SJCRH30 (cell line): Measurements from ENCODE around the gene PPDPF. TPM values are rescaled to one million over a fixed set of nuclear protein-coding genes. Genes with fewer than 3 reads are reported as not detected.

Source experiments
- DNase-seq, 2 experiments: peaks; one replicate each; pipeline ENCODE4 v3.0.0-alpha.2; 2015 to 2020
- H3K27ac ChIP-seq: fragments of 250-450 bp; sonication (Bioruptor Pico); 2 replicates; pipeline ENCODE4 v1.5.1; 2020; ENCODE audit warnings: mild to moderate bottlenecking, moderate library complexity
- H3K27me3 ChIP-seq: fragments of 250-450 bp; sonication (Bioruptor Pico); 2 replicates; pipeline ENCODE4 v1.5.1; 2020; ENCODE audit warnings: mild to moderate bottlenecking, moderate library complexity
- H3K36me3 ChIP-seq: fragments of 250-450 bp; sonication (Bioruptor Pico); 2 replicates; pipeline ENCODE4 v1.5.1; 2020; ENCODE audit warnings: mild to moderate bottlenecking, moderate library complexity
- H3K4me1 ChIP-seq: fragments of 250-450 bp; sonication (Bioruptor Pico); 2 replicates; pipeline ENCODE4 v1.5.1; 2020; ENCODE audit warnings: mild to moderate bottlenecking, moderate library complexity
- H3K4me3 ChIP-seq: fragments of 250-450 bp; sonication (Bioruptor Pico); 2 replicates; pipeline ENCODE4 v1.5.1; 2020; ENCODE audit warnings: mild to moderate bottlenecking, moderate library complexity
- H3K9me3 ChIP-seq: fragments of 250-450 bp; sonication (Bioruptor Pico); replicated peaks from 2 replicates; pipeline ENCODE4 v1.5.1; 2020; ENCODE audit warnings: mild to moderate bottlenecking, moderate library complexity
- total RNA-seq: library from RNA; depleted of rRNA; stranded (reverse); fragments of >200 nt; shearing (Covaris generic); gene quantifications from 2 replicates; pipeline ENCODE4 v1.2.3, GENCODE V29; 2014

Gene PPDPF
- total RNA-seq, 1 experiment from 2014 or later: 171 TPM

DNA sequence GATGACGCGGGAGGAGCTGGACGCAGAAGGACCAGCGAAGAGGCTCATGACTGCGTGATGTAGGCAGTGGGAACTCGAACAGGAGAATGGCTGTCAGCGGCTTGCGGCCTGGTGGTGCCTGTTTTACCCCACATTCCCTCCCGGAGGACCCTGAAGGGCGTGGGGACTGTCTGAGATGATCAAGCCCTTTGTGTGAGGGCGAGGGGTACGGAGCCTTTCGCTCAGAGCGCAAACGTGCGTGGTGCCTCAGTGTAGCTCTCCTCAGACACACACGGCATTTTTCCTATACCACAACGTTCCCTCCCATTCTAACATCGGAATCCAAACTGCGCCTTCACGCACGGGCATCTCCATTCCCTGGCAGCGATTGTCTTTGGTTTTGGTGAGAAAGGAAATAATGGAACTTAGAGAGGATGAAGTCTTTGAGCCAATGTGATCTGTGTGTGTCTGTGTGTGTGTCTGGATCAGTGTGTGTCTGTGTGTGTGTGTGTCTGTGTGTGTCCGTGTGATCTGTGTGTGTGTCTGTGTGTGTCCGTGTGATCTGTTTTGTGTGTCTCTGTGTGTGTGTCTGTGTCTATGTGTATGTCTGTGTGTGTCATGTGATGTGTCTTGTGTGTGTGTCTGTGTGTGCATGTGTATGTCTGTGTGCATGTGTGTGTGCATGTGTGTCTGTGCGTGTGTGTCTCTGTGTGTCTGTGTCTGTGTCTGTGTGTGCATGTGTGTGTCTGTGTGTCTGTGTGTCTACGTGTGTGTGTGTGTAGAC lies 11.3 kb downstream of the PPDPF start:
- Histone ChIP-seq H3K4me3 (no peak overlapping the region), H3K4me1 (peaks cover 16% of the 10 kb centered on the region), H3K27me3 (no peaks in the 10 kb centered on the region; the same call in 1 of the 2 replicates), H3K27ac (no peak overlapping the region), H3K36me3 (no peaks in the 10 kb centered on the region), H3K9me3 (no peaks in the 10 kb centered on the region)
- DNase-seq: peak in 1 of 2 experiments; percentile 13

DNA sequence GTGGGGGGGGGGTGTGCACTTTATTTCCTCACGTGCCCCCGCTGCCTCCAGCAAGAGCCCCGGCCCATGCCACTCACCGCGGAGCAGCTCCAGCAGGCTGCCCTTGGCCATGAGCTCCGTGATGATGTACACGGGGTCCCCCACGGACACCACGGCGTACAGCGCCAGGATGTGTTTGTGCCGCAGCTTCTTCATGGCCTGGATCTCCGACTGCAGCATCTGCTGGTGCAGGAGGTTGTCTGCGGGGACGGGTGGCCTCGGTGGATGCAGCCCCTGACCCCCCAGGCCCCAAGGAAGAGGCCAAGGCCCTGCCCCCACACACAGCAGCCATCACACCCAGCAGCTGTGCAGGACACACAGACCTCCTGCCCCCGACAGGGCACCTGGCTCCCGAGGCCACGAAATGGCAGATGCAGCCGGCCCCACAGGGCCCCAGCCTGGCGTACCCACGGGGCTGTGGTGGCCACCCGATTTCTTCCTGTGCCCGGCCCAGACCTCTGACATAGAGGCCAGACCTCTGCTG lies 11.9 kb downstream of the PPDPF start:
- no peaks in the 10 kb centered on the region for H3K9me3 ChIP-seq
- no peak for DNase-seq
- no peaks in the 10 kb centered on the region; the same call in 1 of the 2 replicates for H3K27me3 ChIP-seq
- no peaks in the 10 kb centered on the region for H3K36me3 ChIP-seq
- no peak overlapping the region for H3K27ac ChIP-seq
- peaks cover 22% of the 10 kb centered on the region for H3K4me1 ChIP-seq
- no peak overlapping the region for H3K4me3 ChIP-seq

DNA sequence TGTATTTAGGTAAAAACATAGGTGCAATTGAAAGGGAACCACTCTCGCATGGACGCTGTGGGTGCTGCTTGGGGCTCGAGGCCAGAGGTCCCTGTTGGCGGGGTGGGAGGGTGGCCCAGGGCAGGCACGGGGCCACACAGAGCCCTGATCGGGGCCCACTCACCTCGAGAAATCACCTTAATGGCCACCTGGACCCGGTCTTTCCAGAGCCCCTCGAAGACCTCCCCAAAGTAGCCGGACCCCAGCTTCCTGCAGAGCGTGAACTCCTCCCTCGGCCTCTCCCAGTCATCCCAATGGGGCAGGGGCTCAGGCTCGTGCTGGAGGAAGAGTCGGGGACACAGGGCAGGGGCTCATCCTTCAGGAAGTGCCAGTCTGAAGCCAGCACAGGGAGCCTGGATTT lies 12.8 kb downstream of the PPDPF start:
- Histone ChIP-seq H3K9me3 (no peaks in the 10 kb centered on the region), H3K27me3 (no peaks in the 10 kb centered on the region; the same call in 1 of the 2 replicates), H3K27ac (no peak overlapping the region), H3K4me3 (no peak overlapping the region), H3K4me1 (peaks cover 23% of the 10 kb centered on the region), H3K36me3 (no peaks in the 10 kb centered on the region)
- no peak for DNase-seq

GRCh38 chr20:63533871-63534393 lies 13.4 kb downstream of the PPDPF start:
- H3K27ac ChIP-seq: no peak overlapping the region
- no peaks in the 10 kb centered on the region for H3K9me3 ChIP-seq
- H3K4me1 ChIP-seq: peaks cover 23% of the 10 kb centered on the region
- H3K4me3 ChIP-seq: no peak overlapping the region
- H3K36me3 ChIP-seq: no peaks in the 10 kb centered on the region
- no peaks in the 10 kb centered on the region; the same call in 1 of the 2 replicates for H3K27me3 ChIP-seq
- no peak for DNase-seq

DNA sequence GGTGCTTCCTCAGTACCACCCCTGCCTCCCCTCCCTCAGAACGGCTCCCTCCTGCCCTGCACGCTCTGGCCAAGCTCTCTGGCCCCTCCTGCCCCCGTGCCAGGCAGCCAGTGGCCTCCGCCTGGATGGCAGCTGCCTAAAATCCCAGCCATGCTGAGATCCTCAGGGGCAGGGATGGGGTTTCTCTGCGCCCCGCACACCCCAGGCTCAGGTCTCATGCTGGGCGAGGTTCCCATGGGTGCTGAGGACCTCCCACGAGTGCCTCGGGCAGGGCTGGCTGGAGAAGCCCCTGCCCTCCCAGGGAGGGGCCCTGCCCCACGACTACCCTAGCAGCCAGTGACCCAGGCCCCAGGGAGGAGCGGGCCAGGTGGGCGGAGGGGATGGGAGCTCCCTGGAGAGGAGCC lies 13.9 kb downstream of the PPDPF start:
- Histone ChIP-seq H3K9me3 (no peaks in the 10 kb centered on the region), H3K27me3 (no peaks in the 10 kb centered on the region; the same call in 1 of the 2 replicates), H3K4me1 (peaks cover 23% of the 10 kb centered on the region), H3K4me3 (no peak overlapping the region), H3K36me3 (no peaks in the 10 kb centered on the region), H3K27ac (no peak overlapping the region)
- DNase-seq: no peak

- Histone ChIP-seq H3K4me3 (no peak overlapping the region), H3K27ac (no peak overlapping the region), H3K36me3 (no peaks in the 10 kb centered on the region), H3K27me3 (no peaks in the 10 kb centered on the region; the same call in 1 of the 2 replicates), H3K4me1 (peaks cover 23% of the 10 kb centered on the region), H3K9me3 (no peaks in the 10 kb centered on the region)
- DNase-seq: no peak
Observed at GRCh38 chr20:63534831-63535651, 14.5 kb downstream of the PPDPF start.

DNA sequence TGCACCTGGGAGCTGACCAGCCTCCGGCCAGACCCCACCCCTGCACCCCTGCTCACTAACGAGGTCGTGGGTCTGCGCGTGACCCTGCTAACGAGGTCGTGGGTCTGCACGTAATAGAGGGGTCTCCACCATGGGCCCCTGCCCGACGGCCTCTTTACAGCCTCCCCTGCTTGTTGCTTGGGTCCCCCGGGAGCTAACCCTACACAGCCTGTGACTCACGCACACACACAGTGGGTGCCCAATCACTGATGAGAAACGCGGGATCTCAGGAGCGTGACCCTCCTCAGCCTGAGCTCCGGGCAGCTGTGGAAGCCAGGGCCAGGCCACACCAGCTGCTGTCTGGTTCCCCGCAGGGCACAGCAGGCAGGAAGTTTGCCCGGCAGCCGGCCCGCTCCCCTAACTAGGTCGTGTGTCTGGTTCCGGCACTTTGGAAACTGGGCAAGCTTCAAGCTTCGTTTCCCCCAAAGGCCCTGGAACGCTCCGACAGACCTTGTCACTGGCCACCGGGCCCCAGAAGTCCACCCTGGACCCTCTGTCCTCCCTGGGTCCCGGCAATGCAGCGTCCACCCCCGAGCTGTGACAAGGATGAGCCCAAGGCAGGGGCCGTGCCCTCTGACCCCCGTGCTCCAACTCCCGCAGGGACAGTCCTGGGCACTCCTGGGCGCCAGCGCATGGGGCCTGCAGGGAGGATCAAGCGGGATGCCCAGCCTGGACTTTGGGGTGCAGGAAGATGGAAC lies 15.8 kb downstream of the PPDPF start:
- H3K4me3 ChIP-seq: no peak overlapping the region
- peak; percentile 97 to 98 for DNase-seq
- H3K4me1 ChIP-seq: peaks cover 23% of the 10 kb centered on the region
- no peaks in the 10 kb centered on the region for H3K36me3 ChIP-seq
- H3K9me3 ChIP-seq: no peaks in the 10 kb centered on the region
- H3K27me3 ChIP-seq: peaks cover 6% of the 10 kb centered on the region; the same call in 1 of the 2 replicates
- H3K27ac ChIP-seq: peak overlapping the region; percentile 80

- H3K27ac ChIP-seq: peak within 1 kb of the TSS; percentile 80
- no peaks in the 10 kb centered on the region for H3K9me3 ChIP-seq
- H3K27me3 ChIP-seq: peaks cover 6% of the 10 kb centered on the region; the same call in 1 of the 2 replicates
- H3K4me1 ChIP-seq: peaks cover 23% of the 10 kb centered on the region
- no peaks in the 10 kb centered on the region for H3K36me3 ChIP-seq
- peak within 1 kb of the TSS; percentile 33 for H3K4me3 ChIP-seq
- no peak for DNase-seq
Observed at GRCh38 chr20:63536997-63537524, 16.5 kb downstream of the PPDPF start, which contains the start of gene PTK6. PTK6 (minus strand) TSS chr20:63537376; CDS start chr20:63537314, 62 bp downstream.

GRCh38 chr20:63537525-63538203 lies 17.1 kb downstream of the PPDPF start:
- Histone ChIP-seq H3K27ac (peak overlapping the region; percentile 80), H3K4me3 (peak overlapping the region; percentile 33), H3K4me1 (peaks cover 23% of the 10 kb centered on the region)

GRCh38 chr20:63538204-63539091 lies 17.9 kb downstream of the PPDPF start:
- Histone ChIP-seq H3K4me1 (peaks cover 23% of the 10 kb centered on the region), H3K27me3 (peaks cover 11% of the 10 kb centered on the region; the same call in 1 of the 2 replicates), H3K36me3 (no peaks in the 10 kb centered on the region), H3K9me3 (no peaks in the 10 kb centered on the region), H3K4me3 (peak overlapping the region; percentile 33), H3K27ac (no peak overlapping the region)
- DNase-seq: no peak

More at GRCh38 chr20:63537525-63538203, 17.1 kb downstream of the PPDPF start:
- no peaks in the 10 kb centered on the region for H3K36me3 ChIP-seq
- no peaks in the 10 kb centered on the region for H3K9me3 ChIP-seq
- DNase-seq: peak; percentile 100
- peaks cover 6% of the 10 kb centered on the region; the same call in 1 of the 2 replicates for H3K27me3 ChIP-seq

GRCh38 chr20:63539092-63539430 lies 18.5 kb downstream of the PPDPF start:
- Histone ChIP-seq H3K27me3 (peaks cover 17% of the 10 kb centered on the region), H3K9me3 (no peaks in the 10 kb centered on the region), H3K4me3 (no peak overlapping the region), H3K36me3 (no peaks in the 10 kb centered on the region), H3K4me1 (peaks cover 23% of the 10 kb centered on the region), H3K27ac (no peak overlapping the region)
- DNase-seq: no peak

- Histone ChIP-seq H3K4me3 (no peak overlapping the region), H3K9me3 (no peaks in the 10 kb centered on the region), H3K27ac (no peak overlapping the region), H3K4me1 (peaks cover 22% of the 10 kb centered on the region), H3K36me3 (no peaks in the 10 kb centered on the region), H3K27me3 (peaks cover 24% of the 10 kb centered on the region)
- no peak for DNase-seq
Observed at GRCh38 chr20:63539441-63540370, 19.1 kb downstream of the PPDPF start.
